Left lung (tissue), 10 donors: ENCODE data around the gene FBXO9. TPM values are rescaled to one million over a fixed set of nuclear protein-coding genes. Genes with fewer than 3 reads are reported as not detected.

Source experiments
- ATAC-seq: fragments of 200-7000 bp; cut with Tn5 transposase; one replicate; pipeline ENCODE4 v1.9.1; 2020; ENCODE audit warnings: moderate library complexity
- DNase-seq, 4 donors: peaks; one replicate each; pipeline ENCODE4 v3.0.0-alpha.2; 2013 to 2020
- H3K27ac ChIP-seq, 2 donors: fragments of 200-600 bp; sonication (generic) in 1 of 2; one replicate each; pipeline versions ENCODE4 v1.5.0 to v1.8.0; 2020 to 2021
- H3K27me3 ChIP-seq, 2 donors: fragments of 200-600 bp; sonication (generic) in 1 of 2; one replicate each; pipeline versions ENCODE4 v1.5.0 to v1.8.0; 2020 to 2021
- H3K36me3 ChIP-seq, 2 donors: fragments of 200-600 bp; sonication (generic) in 1 of 2; one replicate each; pipeline versions ENCODE4 v1.5.0 to v1.8.0; 2020 to 2021
- H3K4me1 ChIP-seq, 2 donors: fragments of 200-600 bp; one replicate each; pipeline ENCODE4 v1.8.0; 2021
- H3K4me3 ChIP-seq, 2 donors: fragments of 200-600 bp; sonication (generic) in 1 of 2; one replicate each; pipeline versions ENCODE4 v1.5.0 to v1.8.0; 2020 to 2021; ENCODE audit warnings: mild to moderate bottlenecking in 1 of 2
- H3K9me3 ChIP-seq, 2 donors: fragments of 200-600 bp; sonication (generic) in 1 of 2; one replicate each; pipeline versions ENCODE4 v1.5.0 to v1.8.0; 2020 to 2021
- intact Hi-C, 2 donors: fragments of 100-400 bp; cut with DNase I; formaldehyde crosslinking; loops; one replicate each; pipeline versions ENCODE4 v1.11.2 to v1.14.2; 2022
- polyA plus RNA-seq, 6 donors: library from polyadenylated mRNA; unstranded; fragments of 120-200 nt; gene quantifications; one replicate each; pipeline ENCODE4 v1.2.1, GENCODE V29; 2013; ENCODE audit not compliant: insufficient read length in 6 of 6
- total RNA-seq, 2 donors: library from RNA; stranded (reverse); fragmentation: NEBNext Ultra II Directional; extraction: Animal tissue kit (Norgen Biotek cat#: 25700); gene quantifications; one replicate each; pipeline ENCODE4 v1.2.1, GENCODE V29; 2021
- TF ChIP-seq, protein P1 (sequence below), 2 donors: fragments of 200-600 bp; sonication (generic) in 1 of 2; IDR thresholded peaks; one replicate each; pipeline versions ENCODE4 v1.5.0 to v1.8.0; 2021; ENCODE audit warnings: antibody characterized with exemption in 2 of 2
- donor health status: DM: no; HTN: yes; CAD: no.
- donor health status: DM: no; HTN: no; CAD: no.

FBXO9 gene
- total and polyA plus RNA-seq, 8 donors = 77.6 to 127 (median 111) TPM

DNA sequence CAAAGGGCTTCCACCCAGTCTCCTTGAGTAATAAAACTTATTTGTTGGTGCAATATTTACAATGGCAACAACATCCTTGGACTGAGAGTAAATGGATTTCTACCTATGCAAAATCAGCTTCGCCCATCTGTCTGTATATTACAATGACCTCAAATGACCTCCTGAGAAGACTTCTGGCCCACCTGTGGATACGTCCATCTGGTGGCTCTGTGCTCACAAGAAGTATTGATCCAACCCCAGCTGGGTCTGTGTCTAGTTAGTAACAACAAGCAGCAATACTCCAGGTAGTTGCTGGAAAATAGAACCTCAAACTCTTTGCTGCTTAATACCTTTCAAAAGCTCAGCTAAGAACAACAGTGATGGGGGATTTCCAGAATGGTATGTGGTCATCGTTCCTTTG is 35.4 kb upstream of the FBXO9 start:
- intact Hi-C loops = no loop called here

GRCh38 chr6:53031281-53031680 is 33.9 kb upstream of the FBXO9 start:
- no peaks in the 10 kb centered on the region for H3K9me3 ChIP-seq
- no peaks in the 10 kb centered on the region for H3K4me1 ChIP-seq
- no peaks in the 10 kb centered on the region for H3K27me3 ChIP-seq
- no peak overlapping the region for H3K27ac ChIP-seq
- intact Hi-C loops = no loop called here
- ATAC-seq = no peak
- DNase-seq = no peak
- H3K36me3 ChIP-seq = peaks cover 0 to 70% of the 10 kb centered on the region in 2 donors
- no peak overlapping the region for H3K4me3 ChIP-seq
- TF ChIP-seq, protein P1, sequence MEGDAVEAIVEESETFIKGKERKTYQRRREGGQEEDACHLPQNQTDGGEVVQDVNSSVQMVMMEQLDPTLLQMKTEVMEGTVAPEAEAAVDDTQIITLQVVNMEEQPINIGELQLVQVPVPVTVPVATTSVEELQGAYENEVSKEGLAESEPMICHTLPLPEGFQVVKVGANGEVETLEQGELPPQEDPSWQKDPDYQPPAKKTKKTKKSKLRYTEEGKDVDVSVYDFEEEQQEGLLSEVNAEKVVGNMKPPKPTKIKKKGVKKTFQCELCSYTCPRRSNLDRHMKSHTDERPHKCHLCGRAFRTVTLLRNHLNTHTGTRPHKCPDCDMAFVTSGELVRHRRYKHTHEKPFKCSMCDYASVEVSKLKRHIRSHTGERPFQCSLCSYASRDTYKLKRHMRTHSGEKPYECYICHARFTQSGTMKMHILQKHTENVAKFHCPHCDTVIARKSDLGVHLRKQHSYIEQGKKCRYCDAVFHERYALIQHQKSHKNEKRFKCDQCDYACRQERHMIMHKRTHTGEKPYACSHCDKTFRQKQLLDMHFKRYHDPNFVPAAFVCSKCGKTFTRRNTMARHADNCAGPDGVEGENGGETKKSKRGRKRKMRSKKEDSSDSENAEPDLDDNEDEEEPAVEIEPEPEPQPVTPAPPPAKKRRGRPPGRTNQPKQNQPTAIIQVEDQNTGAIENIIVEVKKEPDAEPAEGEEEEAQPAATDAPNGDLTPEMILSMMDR (IDR thresholded peaks at IDR 0.05) = no peak

More for the DNA sequence above, 35.4 kb upstream of the FBXO9 start:
- H3K4me3 ChIP-seq = no peak overlapping the region
- H3K27me3 ChIP-seq = no peaks in the 10 kb centered on the region
- H3K27ac ChIP-seq = no peak overlapping the region
- H3K9me3 ChIP-seq = no peaks in the 10 kb centered on the region
- peaks cover 0 to 64% of the 10 kb centered on the region in 2 donors for H3K36me3 ChIP-seq
- no peaks in the 10 kb centered on the region for H3K4me1 ChIP-seq
- ATAC-seq (no peak), DNase-seq (no peak)
- TF ChIP-seq, protein P1 (IDR thresholded peaks at IDR 0.05) = no peak

GRCh38 chr6:53032849-53033248 is 32.4 kb upstream of the FBXO9 start:
- peaks cover 0 to 62% of the 10 kb centered on the region in 2 donors for H3K36me3 ChIP-seq
- TF ChIP-seq, protein P1 (IDR thresholded peaks at IDR 0.05) = no peak
- ATAC-seq (no peak), DNase-seq (no peak)
- H3K27ac ChIP-seq = no peak overlapping the region
- intact Hi-C loops = no loop called here
- no peaks in the 10 kb centered on the region for H3K4me1 ChIP-seq
- no peak overlapping the region for H3K4me3 ChIP-seq
- no peaks in the 10 kb centered on the region for H3K27me3 ChIP-seq
- H3K9me3 ChIP-seq = no peaks in the 10 kb centered on the region

GRCh38 chr6:53033764-53034163 is 31.4 kb upstream of the FBXO9 start:
- TF ChIP-seq, protein P1 (IDR thresholded peaks at IDR 0.05) = no peak
- intact Hi-C loops = no loop called here
- Histone ChIP-seq H3K27ac (peak overlapping the region in 1 of 2 donors; percentile 75), H3K27me3 (no peaks in the 10 kb centered on the region), H3K9me3 (no peaks in the 10 kb centered on the region), H3K4me3 (no peak overlapping the region), H3K4me1 (no peaks in the 10 kb centered on the region), H3K36me3 (peaks cover 0 to 54% of the 10 kb centered on the region in 2 donors)
- ATAC-seq (peak; percentile 33), DNase-seq (peak in 2 of 4 donors; percentile 45 to 55)

DNA sequence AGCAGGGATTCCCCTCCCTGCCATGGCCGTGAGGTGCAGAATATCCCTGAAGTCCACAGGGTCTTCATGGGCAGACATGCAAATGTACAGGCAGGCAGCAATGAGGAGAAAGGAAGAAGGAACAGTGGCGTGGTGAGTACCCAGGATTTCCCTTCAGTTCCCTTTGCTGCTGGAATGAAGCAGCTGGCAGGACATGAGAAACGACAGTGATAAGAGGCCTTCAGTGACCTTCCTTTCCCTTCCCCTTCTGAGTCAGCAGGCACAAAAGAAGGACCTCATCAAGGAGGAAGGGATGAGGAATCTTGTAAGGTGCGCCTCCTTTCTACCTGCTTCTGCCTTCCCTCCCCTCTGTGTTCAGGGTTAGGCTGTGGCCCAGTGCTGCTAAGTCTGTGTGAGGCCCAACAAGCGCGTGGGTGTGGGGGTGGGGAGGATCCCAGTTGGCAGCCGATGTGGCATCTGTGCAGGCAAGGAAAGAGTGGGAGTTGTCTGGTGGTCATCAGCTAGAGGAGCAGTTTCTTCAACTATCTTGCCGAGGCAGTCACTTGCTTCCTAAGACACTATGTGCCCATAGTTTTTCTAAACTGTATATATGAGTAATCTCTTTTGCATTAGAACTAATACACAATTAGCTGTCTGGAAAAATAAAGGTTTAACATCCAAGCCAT is 29.5 kb upstream of the FBXO9 start:
- no peak overlapping the region for H3K27ac ChIP-seq
- no peak for ATAC-seq
- H3K27me3 ChIP-seq = no peaks in the 10 kb centered on the region
- intact Hi-C loops = no loop called here
- DNase-seq = no peak
- TF ChIP-seq, protein P1 (IDR thresholded peaks at IDR 0.05) = no peak
- H3K9me3 ChIP-seq = no peaks in the 10 kb centered on the region
- no peaks in the 10 kb centered on the region for H3K4me1 ChIP-seq
- no peak overlapping the region for H3K4me3 ChIP-seq
- H3K36me3 ChIP-seq = peaks cover 0 to 58% of the 10 kb centered on the region in 2 donors
